Measurements from ENCODE around the gene COX5B.
"Not testable (repeated sequence)": the region's sequence is repeated elsewhere in the genome, so short reads cannot be mapped to it uniquely, and the experiment has no call there.

The COX5B gene

GRCh38 chr2:97645695-97646629, at the start of gene COX5B:
Gene COX5B (plus strand): TSS chr2:97646062. CDS start chr2:97646087, 25 bp downstream.
- peak; percentile 99 for DNase-seq (ENCODE audit: low spot score)

GRCh38 chr2:97596180-97596579, 49.7 kb upstream of the COX5B start:
- DNase-seq (ENCODE audit: low spot score) = not testable (repeated sequence)

- DNase-seq (ENCODE audit: low spot score) = not testable (repeated sequence)
Observed at GRCh38 chr2:97601537-97601936, 44.3 kb upstream of the COX5B start.

- not testable (repeated sequence) for DNase-seq (ENCODE audit: low spot score)
Observed at GRCh38 chr2:97605109-97605508, 40.8 kb upstream of the COX5B start.

GRCh38 chr2:97605524-97606339, 40.1 kb upstream of the COX5B start:
- DNase-seq (ENCODE audit: low spot score) = not testable (repeated sequence)

- not testable (repeated sequence) for DNase-seq (ENCODE audit: low spot score)
Observed at GRCh38 chr2:97608745-97609144, 37.1 kb upstream of the COX5B start.

GRCh38 chr2:97611895-97612294, 34.0 kb upstream of the COX5B start:
- not testable (repeated sequence) for DNase-seq (ENCODE audit: low spot score)

GRCh38 chr2:97615746-97616145, 30.1 kb upstream of the COX5B start:
- DNase-seq (ENCODE audit: low spot score) = not testable (repeated sequence)

GRCh38 chr2:97617911-97618310, 28.0 kb upstream of the COX5B start:
- DNase-seq (ENCODE audit: low spot score) = no peak

GRCh38 chr2:97618939-97619827, 26.7 kb upstream of the COX5B start:
- DNase-seq (ENCODE audit: low spot score) = not testable (repeated sequence)

GRCh38 chr2:97620492-97620891, 25.4 kb upstream of the COX5B start:
- DNase-seq (ENCODE audit: low spot score) = not testable (repeated sequence)

GRCh38 chr2:97622976-97623375, 22.9 kb upstream of the COX5B start:
- not testable (repeated sequence) for DNase-seq (ENCODE audit: low spot score)

- DNase-seq (ENCODE audit: low spot score) = not testable (repeated sequence)
Observed at GRCh38 chr2:97625354-97626048, 20.4 kb upstream of the COX5B start.

GRCh38 chr2:97626049-97626430, 19.8 kb upstream of the COX5B start:
- DNase-seq (ENCODE audit: low spot score) = not testable (repeated sequence)

- no peak for DNase-seq (ENCODE audit: low spot score)
Observed at GRCh38 chr2:97644023-97644717, 1.7 kb upstream of the COX5B start.

- no peak for DNase-seq (ENCODE audit: low spot score)
Observed at GRCh38 chr2:97645112-97645694, 659 bp upstream of the COX5B start.

- DNase-seq (ENCODE audit: low spot score) = no peak
Observed at GRCh38 chr2:97646977-97647376, 1.1 kb downstream of the COX5B start.

- DNase-seq (ENCODE audit: low spot score) = no peak
Observed at GRCh38 chr2:97651114-97651513, 5.3 kb downstream of the COX5B start.

- no peak for DNase-seq (ENCODE audit: low spot score)
Observed at GRCh38 chr2:97653473-97653872, 7.6 kb downstream of the COX5B start.

GRCh38 chr2:97653874-97654273, 8.0 kb downstream of the COX5B start:
- DNase-seq (ENCODE audit: low spot score) = no peak
